SK-N-SH treated with all-trans-retinoic acid at 6 μM for 48 hours (cell line): ENCODE results near the gene LRRC7.

Experiments
- ARNTL ChIP-seq: fragments of 450-650 bp; formaldehyde crosslinking; IDR thresholded peaks from 2 replicates; pipeline ENCODE4 v1.5.0; 2020; ENCODE audit warnings: low read depth, mild to moderate bottlenecking, moderate library complexity, borderline replicate concordance
- CREB5 ChIP-seq: fragments of 250-450 bp; sonication (Bioruptor Pico); IDR thresholded peaks from 2 replicates; pipeline ENCODE4 v1.5.1; 2020; ENCODE audit warnings: low read depth, mild to moderate bottlenecking, moderate library complexity
- CSDC2 ChIP-seq: fragments of 250-450 bp; sonication (Bioruptor Pico); IDR thresholded peaks from 2 replicates; pipeline ENCODE4 v1.5.0; 2020; ENCODE audit warnings: mild to moderate bottlenecking, moderate library complexity
- CSRNP3 ChIP-seq: fragments of 250-450 bp; sonication (Bioruptor Pico); IDR thresholded peaks from 2 replicates; pipeline ENCODE4 v1.5.1; 2021; ENCODE audit warnings: mild to moderate bottlenecking, moderate library complexity
- ESRRG ChIP-seq: fragments of 250-450 bp; sonication (Bioruptor Pico); IDR thresholded peaks from 2 replicates; pipeline ENCODE4 v1.6.1; 2021; ENCODE audit warnings: mild to moderate bottlenecking
- OSR1 ChIP-seq: fragments of 250-450 bp; sonication (Bioruptor Pico); IDR thresholded peaks from 2 replicates; pipeline ENCODE4 v1.8.0; 2022; ENCODE audit warnings: moderate library complexity, mild to moderate bottlenecking, inconsistent platforms
- POU6F1 ChIP-seq: fragments of 250-450 bp; sonication (Bioruptor Pico); IDR thresholded peaks from 2 replicates; pipeline ENCODE4 v1.8.0; 2021; ENCODE audit warnings: low read depth, mild to moderate bottlenecking, moderate library complexity, borderline replicate concordance
- RARB ChIP-seq: fragments of 250-450 bp; sonication (Bioruptor Pico); IDR thresholded peaks from 2 replicates; pipeline ENCODE4 v1.8.0; 2021; ENCODE audit warnings: mild to moderate bottlenecking, moderate library complexity
- SNAI2 ChIP-seq: fragments of 250-450 bp; sonication (Bioruptor Pico); IDR thresholded peaks from 2 replicates; pipeline ENCODE4 v1.5.0; 2020; ENCODE audit warnings: mild to moderate bottlenecking, moderate library complexity
- TOX ChIP-seq: fragments of 250-450 bp; sonication (Bioruptor Pico); IDR thresholded peaks from 2 replicates; pipeline ENCODE4 v1.8.0; 2021; ENCODE audit warnings: mild to moderate bottlenecking, moderate library complexity, borderline replicate concordance
- ZC3H10 ChIP-seq: fragments of 250-450 bp; sonication (Bioruptor Pico); IDR thresholded peaks from 2 replicates; pipeline ENCODE4 v1.5.1; 2021; ENCODE audit warnings: mild to moderate bottlenecking, moderate library complexity
- ZNF70 ChIP-seq: fragments of 450-650 bp; formaldehyde crosslinking; IDR thresholded peaks from 2 replicates; pipeline ENCODE4 v1.5.0; 2020; ENCODE audit warnings: mild to moderate bottlenecking, moderate library complexity
- ZNF8 ChIP-seq: fragments of 450-650 bp; formaldehyde crosslinking; IDR thresholded peaks from 2 replicates; pipeline ENCODE4 v1.5.0; 2020; ENCODE audit warnings: mild to moderate bottlenecking, moderate library complexity
- TF ChIP-seq, protein P1 (sequence below): fragments of 250-450 bp; sonication (Bioruptor Pico); IDR thresholded peaks from 2 replicates; pipeline ENCODE4 v1.5.0; 2020; ENCODE audit warnings: mild to moderate bottlenecking, moderate library complexity

- TF ChIP-seq ZNF70 = no peak
- no peak for TF ChIP-seq OSR1 (CRISPR knock-in tag)
- no peak for TF ChIP-seq TOX
- TF ChIP-seq CREB5 (CRISPR knock-in tag) = no peak
- TF ChIP-seq, protein P1, sequence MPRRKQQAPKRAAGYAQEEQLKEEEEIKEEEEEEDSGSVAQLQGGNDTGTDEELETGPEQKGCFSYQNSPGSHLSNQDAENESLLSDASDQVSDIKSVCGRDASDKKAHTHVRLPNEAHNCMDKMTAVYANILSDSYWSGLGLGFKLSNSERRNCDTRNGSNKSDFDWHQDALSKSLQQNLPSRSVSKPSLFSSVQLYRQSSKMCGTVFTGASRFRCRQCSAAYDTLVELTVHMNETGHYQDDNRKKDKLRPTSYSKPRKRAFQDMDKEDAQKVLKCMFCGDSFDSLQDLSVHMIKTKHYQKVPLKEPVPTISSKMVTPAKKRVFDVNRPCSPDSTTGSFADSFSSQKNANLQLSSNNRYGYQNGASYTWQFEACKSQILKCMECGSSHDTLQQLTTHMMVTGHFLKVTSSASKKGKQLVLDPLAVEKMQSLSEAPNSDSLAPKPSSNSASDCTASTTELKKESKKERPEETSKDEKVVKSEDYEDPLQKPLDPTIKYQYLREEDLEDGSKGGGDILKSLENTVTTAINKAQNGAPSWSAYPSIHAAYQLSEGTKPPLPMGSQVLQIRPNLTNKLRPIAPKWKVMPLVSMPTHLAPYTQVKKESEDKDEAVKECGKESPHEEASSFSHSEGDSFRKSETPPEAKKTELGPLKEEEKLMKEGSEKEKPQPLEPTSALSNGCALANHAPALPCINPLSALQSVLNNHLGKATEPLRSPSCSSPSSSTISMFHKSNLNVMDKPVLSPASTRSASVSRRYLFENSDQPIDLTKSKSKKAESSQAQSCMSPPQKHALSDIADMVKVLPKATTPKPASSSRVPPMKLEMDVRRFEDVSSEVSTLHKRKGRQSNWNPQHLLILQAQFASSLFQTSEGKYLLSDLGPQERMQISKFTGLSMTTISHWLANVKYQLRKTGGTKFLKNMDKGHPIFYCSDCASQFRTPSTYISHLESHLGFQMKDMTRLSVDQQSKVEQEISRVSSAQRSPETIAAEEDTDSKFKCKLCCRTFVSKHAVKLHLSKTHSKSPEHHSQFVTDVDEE = no peak
- TF ChIP-seq CSDC2 (CRISPR knock-in tag) = no peak
- TF ChIP-seq SNAI2 (CRISPR knock-in tag) = no peak
- no peak for TF ChIP-seq ZNF8
- TF ChIP-seq CSRNP3 (CRISPR knock-in tag) = no peak
- no peak for TF ChIP-seq ARNTL (CRISPR knock-in tag)
- TF ChIP-seq RARB (CRISPR knock-in tag) = no peak
- no peak for TF ChIP-seq POU6F1 (CRISPR knock-in tag)
- no peak for TF ChIP-seq ZC3H10 (CRISPR knock-in tag)
- no peak for TF ChIP-seq ESRRG (CRISPR knock-in tag)
These were observed 515.8 kb downstream of the LRRC7 start for GRCh38 chr1:70083519-70083918.
